HG02870 (cell line): ENCODE results near the gene RHOBTB3.
"Not testable (repeated sequence)": the region's sequence is repeated elsewhere in the genome, so short reads cannot be mapped to it uniquely, and the experiment has no call there.

Experiments used
- ATAC-seq: cut with Tn5 transposase; IDR thresholded peaks from one replicate; pipeline ENCODE4 v1.9.1; 2021; ENCODE audit warnings: mild to moderate bottlenecking, moderate library complexity; ENCODE audit not compliant: unreplicated experiment

RHOBTB3 gene

GRCh38 chr5:95797301-95797700 is 66.2 kb downstream of the RHOBTB3 start:
- no peak for ATAC-seq

GRCh38 chr5:95798048-95798447 is 66.9 kb downstream of the RHOBTB3 start:
- ATAC-seq = no peak

- ATAC-seq = no peak
Measured at GRCh38 chr5:95798545-95798944, 67.4 kb downstream of the RHOBTB3 start.

GRCh38 chr5:95799191-95799835 is 68.2 kb downstream of the RHOBTB3 start:
- no peak for ATAC-seq

GRCh38 chr5:95800553-95800952 is 69.4 kb downstream of the RHOBTB3 start:
- no peak for ATAC-seq

- no peak for ATAC-seq
Measured at GRCh38 chr5:95801532-95801931, 70.4 kb downstream of the RHOBTB3 start.

- ATAC-seq = no peak
Measured at GRCh38 chr5:95801961-95802360, 70.8 kb downstream of the RHOBTB3 start.

- ATAC-seq = no peak
Measured at GRCh38 chr5:95803271-95804148, 72.4 kb downstream of the RHOBTB3 start.

GRCh38 chr5:95804736-95805539 is 73.8 kb downstream of the RHOBTB3 start:
- no peak for ATAC-seq

- no peak for ATAC-seq
Measured at GRCh38 chr5:95806687-95807086, 75.6 kb downstream of the RHOBTB3 start.

GRCh38 chr5:95808013-95808685 is 77.0 kb downstream of the RHOBTB3 start:
- ATAC-seq = no peak

- peak; percentile 100 for ATAC-seq
Measured at GRCh38 chr5:95808686-95809413, 77.7 kb downstream of the RHOBTB3 start.

- no peak for ATAC-seq
Measured at GRCh38 chr5:95809414-95809960, 78.4 kb downstream of the RHOBTB3 start.

- no peak for ATAC-seq
Measured at GRCh38 chr5:95810305-95811125, 79.4 kb downstream of the RHOBTB3 start.

GRCh38 chr5:95811126-95811423 is 79.9 kb downstream of the RHOBTB3 start:
- ATAC-seq = not testable (repeated sequence)

GRCh38 chr5:95811461-95812073 is 80.4 kb downstream of the RHOBTB3 start:
- not testable (repeated sequence) for ATAC-seq

- no peak for ATAC-seq
Measured at GRCh38 chr5:95812074-95812471, 80.9 kb downstream of the RHOBTB3 start.

GRCh38 chr5:95813035-95813434 is 81.9 kb downstream of the RHOBTB3 start:
- ATAC-seq = not testable (repeated sequence)
